Measurements from ENCODE around the gene ASIC4. TPM values are rescaled to one million over a fixed set of nuclear protein-coding genes. Genes with fewer than 3 reads are reported as not detected.
A peak's percentile ranks its signal among the peaks of the same experiment; 100 is the strongest.

ASIC4 gene
- total and polyA plus RNA-seq, 2 of the 4 experiments (the other 2 are of a cell fraction) = 0.10 TPM; not detected in 1

- POLR2A ChIA-PET (ENCODE audit: unreplicated experiment) = no interaction called here
- H3K36me3 ChIP-seq (ENCODE audit: control insufficient read depth, insufficient read depth, low read length) = peaks cover 19% of the 10 kb centered on the region
- no peak overlapping the region for H3K4me3 ChIP-seq (ENCODE audit: insufficient read depth, low read depth, low read length)
- no peak overlapping the region for H3K9ac ChIP-seq (ENCODE audit: low read depth, low read length)
- H4K20me1 ChIP-seq (ENCODE audit: insufficient read depth, low read length) = peaks cover 11% of the 10 kb centered on the region; the same call in 1 of the 2 replicates
- no peak overlapping the region for H3K56ac ChIP-seq (ENCODE audit: extremely low read depth, insufficient read depth, low read length)
- no peak overlapping the region for H3K18ac ChIP-seq (ENCODE audit: low read depth, low read length)
- BruUV-seq (replicated peaks) = no TSS peak
- H3K9me3 ChIP-seq (ENCODE audit: control insufficient read depth, insufficient read depth, low read length) = no peaks in the 10 kb centered on the region
- no peak overlapping the region for H3K27ac ChIP-seq (ENCODE audit: insufficient read depth, low read length)
- intact Hi-C loops (cut with micrococcal nuclease) (no loop called here), dilution Hi-C loops (cut with HindIII; ENCODE audit: low sequenced_read_pairs, unreplicated experiment) (no loop called here), in situ Hi-C loops (cut with MboI; ENCODE audit: low sequenced_read_pairs) (no loop called here)
- no peak overlapping the region for H4K5ac ChIP-seq (ENCODE audit: low read depth, low read length)
- no peak overlapping the region for H3K4me2 ChIP-seq (ENCODE audit: low read depth, low read length)
- H2AFZ ChIP-seq (replicated peaks; ENCODE audit: low read length, poor library complexity) = peak overlapping the region; percentile 48
- H2BK20ac ChIP-seq (ENCODE audit: low read depth, low read length) = no peak overlapping the region
- no peak overlapping the region for H2BK120ac ChIP-seq (ENCODE audit: low read depth, low read length)
- H4K8ac ChIP-seq (ENCODE audit: low read depth in 2 of 2, low read length in 2 of 2) = no peak overlapping the region
- no peak overlapping the region for H2BK5ac ChIP-seq (ENCODE audit: low read depth, low read length, poor library complexity, severe bottlenecking)
- WGBS, 2 experiments (ENCODE audit: extremely low coverage in 2 of 2, insufficient read length in 1 of 2) = 84% methylated on average over 8 of the region's 35 CpGs; no CpG with 5 or more reads in 1 of the 2 experiments
- peak overlapping the region; percentile 52 for H2AK9ac ChIP-seq (replicated peaks; ENCODE audit: low read depth, low read length, poor library complexity)
- peaks cover 6% of the 10 kb centered on the region; the same call in 1 of the 2 replicates for H3K9me1 ChIP-seq (ENCODE audit: insufficient read depth, low read length)
- no peaks in the 10 kb centered on the region; a peak in 1 of 4 replicates for H3K79me1 ChIP-seq (ENCODE audit: low read depth in 1 of 2, low read length in 2 of 2)
- ATAC-seq (ENCODE audit: low read depth) = no peak
- CTCF ChIA-PET = interaction anchor here (0.7 kb wide), 1 partner anchor 1433 kb away, joined by 4 read pairs; no protein-coding TSS in a partner anchor
- DNase-seq = no peak
- H3K23ac ChIP-seq (ENCODE audit: low read depth, low read length) = no peak overlapping the region
- H4K91ac ChIP-seq (ENCODE audit: insufficient read depth, low read depth, low read length) = no peak overlapping the region
- peaks cover 2% of the 10 kb centered on the region; the same call in 1 of the 2 replicates for H3K4me1 ChIP-seq (ENCODE audit: control insufficient read depth, insufficient read depth, low read length)
- no peak overlapping the region for H3K4ac ChIP-seq (ENCODE audit: low read depth, low read length)
- H3K14ac ChIP-seq (replicated peaks; ENCODE audit: low read depth, low read length) = no peak overlapping the region
- H2AK5ac ChIP-seq (ENCODE audit: low read depth, low read length) = no peak overlapping the region
- H2BK15ac ChIP-seq (ENCODE audit: low read depth, low read length) = no peak overlapping the region
- TF ChIP-seq CTCF (conservative IDR thresholded peaks at IDR 0.05; ENCODE audit: low read depth, low read length) (no peak), SMC3 (IDR thresholded peaks at IDR 0.05; ENCODE audit: low read depth, low read length) (no peak)
- H3K27me3 ChIP-seq (ENCODE audit: control insufficient read depth, insufficient read depth, low read length) = no peaks in the 10 kb centered on the region
These were observed 48.1 kb downstream of the ASIC4 start for GRCh38 chr2:219562049-219563020.
